Stimulated activated naive B cell treated with anti-CD40 and anti-IgM and Interleukin-4, amounts not matched to agents 10 μg/mL and 1 μg/mL and 100 μg/mL, for 72 hours (primary cell): ENCODE results near the gene TMED3.

Source experiments
- ATAC-seq, 2 donors: fragments of 150-1000 bp; cut with Tn5 transposase; replicated peaks; 2 replicates each; pipeline ENCODE4 v1.10.0; 2021; ENCODE audit warnings: moderate library complexity in 1 of 2
- DNase-seq: peaks from one replicate; pipeline ENCODE4 v3.0.0; 2021
- H3K27ac Mint-ChIP-seq: one replicate; pipeline ENCODE4 v1.8.0; 2022; ENCODE audit warnings: mild to moderate bottlenecking, mixed read lengths
- H3K27me3 Mint-ChIP-seq, 2 donors: one replicate each; pipeline ENCODE4 v1.8.0; 2022; ENCODE audit warnings: mixed read lengths in 2 of 2
- H3K36me3 Mint-ChIP-seq, 2 donors: one replicate each; pipeline ENCODE4 v1.8.0; 2022; ENCODE audit warnings: mixed read lengths in 2 of 2, mild to moderate bottlenecking in 1 of 2
- H3K4me1 Mint-ChIP-seq, 2 donors: one replicate each; pipeline ENCODE4 v1.8.0; 2022; ENCODE audit warnings: mixed read lengths in 2 of 2, mild to moderate bottlenecking in 1 of 2
- H3K4me3 Mint-ChIP-seq, 2 donors: one replicate each; pipeline ENCODE4 v1.8.0; 2022; ENCODE audit warnings: mild to moderate bottlenecking in 2 of 2, mixed read lengths in 2 of 2, moderate library complexity in 1 of 2
- H3K9me3 Mint-ChIP-seq, 2 donors: one replicate each; pipeline ENCODE4 v1.8.0; 2022; ENCODE audit warnings: mixed read lengths in 2 of 2, mild to moderate bottlenecking in 1 of 2

TMED3 gene

DNA sequence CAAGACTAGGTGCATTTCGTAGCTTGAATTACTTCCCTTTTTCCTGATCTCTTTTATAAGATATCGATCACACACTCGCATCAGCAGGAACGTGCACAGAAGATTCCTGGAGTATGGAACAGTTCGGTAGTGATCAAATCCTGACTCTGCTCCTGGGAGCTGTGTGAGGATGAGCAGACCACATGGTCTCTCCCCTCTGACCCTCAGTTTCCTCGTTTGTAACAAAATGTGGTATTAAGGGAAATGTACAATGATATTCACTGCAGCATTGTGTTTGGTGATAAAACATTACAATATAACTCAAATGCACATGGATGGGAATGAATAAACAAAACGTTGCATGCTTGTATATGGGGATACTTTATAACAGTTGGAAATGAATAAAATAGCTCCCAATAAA, 26.7 kb downstream of the TMED3 start:
- Mint-ChIP-seq H3K4me3 (no peak overlapping the region), H3K9me3 (no peaks in the 10 kb centered on the region), H3K4me1 (peaks cover 0 to 6% of the 10 kb centered on the region in 2 donors), H3K36me3 (peaks cover 9 to 12% of the 10 kb centered on the region in 2 donors), H3K27ac (no peak overlapping the region), H3K27me3 (no peaks in the 10 kb centered on the region)
- DNase-seq, result no peak
- ATAC-seq, result no peak

- Mint-ChIP-seq H3K27me3 (no peaks in the 10 kb centered on the region), H3K4me3 (no peak overlapping the region), H3K36me3 (peaks cover 7 to 12% of the 10 kb centered on the region in 2 donors), H3K27ac (no peak overlapping the region), H3K4me1 (peaks cover 0 to 4% of the 10 kb centered on the region in 2 donors), H3K9me3 (no peaks in the 10 kb centered on the region)
- no peak for ATAC-seq
- DNase-seq, result no peak
Observed at GRCh38 chr15:79339588-79340314, 28.8 kb downstream of the TMED3 start.

- Mint-ChIP-seq H3K4me3 (no peak overlapping the region), H3K9me3 (no peaks in the 10 kb centered on the region), H3K36me3 (peaks cover 7 to 14% of the 10 kb centered on the region in 2 donors), H3K4me1 (peaks cover 0 to 4% of the 10 kb centered on the region in 2 donors), H3K27ac (no peak overlapping the region), H3K27me3 (no peaks in the 10 kb centered on the region)
- ATAC-seq (no peak), DNase-seq (no peak)
Observed at GRCh38 chr15:79340315-79340602, 29.3 kb downstream of the TMED3 start.

GRCh38 chr15:79341396-79341795, 30.5 kb downstream of the TMED3 start:
- peaks cover 7 to 19% of the 10 kb centered on the region in 2 donors for H3K36me3 Mint-ChIP-seq
- no peak for ATAC-seq
- no peak overlapping the region for H3K4me3 Mint-ChIP-seq
- no peak overlapping the region for H3K27ac Mint-ChIP-seq
- H3K4me1 Mint-ChIP-seq, result peaks cover 0 to 4% of the 10 kb centered on the region in 2 donors
- H3K27me3 Mint-ChIP-seq, result no peaks in the 10 kb centered on the region
- DNase-seq, result no peak
- no peaks in the 10 kb centered on the region for H3K9me3 Mint-ChIP-seq

DNA sequence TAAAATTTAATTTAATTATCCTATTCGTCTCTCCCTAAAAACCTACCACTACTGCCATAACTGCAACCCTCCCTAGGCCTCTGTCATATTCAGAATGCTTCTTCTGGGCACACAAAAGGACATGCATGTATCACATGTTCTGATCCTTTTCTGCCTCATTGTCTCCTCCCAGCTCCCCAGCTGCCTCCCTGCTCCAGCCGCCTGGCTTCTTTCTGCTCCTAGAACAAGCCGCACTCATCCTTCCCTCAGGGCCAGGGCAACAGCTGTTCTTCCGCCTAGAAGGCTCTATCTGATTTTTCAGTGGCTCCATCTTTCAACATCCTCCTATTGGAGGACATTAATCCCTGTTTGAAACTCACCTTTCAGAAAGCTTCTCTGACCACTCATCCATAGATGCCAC, 38.6 kb downstream of the TMED3 start:
- Mint-ChIP-seq H3K36me3 (peaks cover 5 to 15% of the 10 kb centered on the region in 2 donors), H3K9me3 (no peaks in the 10 kb centered on the region), H3K27ac (no peak overlapping the region), H3K27me3 (no peaks in the 10 kb centered on the region), H3K4me1 (no peaks in the 10 kb centered on the region), H3K4me3 (no peak overlapping the region)
- no peak for DNase-seq
- no peak for ATAC-seq

GRCh38 chr15:79352206-79352605, 41.3 kb downstream of the TMED3 start:
- no peak for ATAC-seq
- Mint-ChIP-seq H3K9me3 (no peaks in the 10 kb centered on the region), H3K4me3 (no peak overlapping the region), H3K36me3 (peaks cover 7 to 12% of the 10 kb centered on the region in 2 donors), H3K27ac (no peak overlapping the region), H3K27me3 (no peaks in the 10 kb centered on the region), H3K4me1 (no peaks in the 10 kb centered on the region)
- no peak for DNase-seq

- ATAC-seq (no peak), DNase-seq (no peak)
- Mint-ChIP-seq H3K4me3 (no peak overlapping the region), H3K27ac (no peak overlapping the region), H3K4me1 (peaks cover 4 to 6% of the 10 kb centered on the region in 2 donors), H3K9me3 (peaks cover under 1 to 1% of the 10 kb centered on the region in 2 donors), H3K36me3 (peaks cover 17 to 28% of the 10 kb centered on the region in 2 donors), H3K27me3 (no peaks in the 10 kb centered on the region)
Observed at GRCh38 chr15:79357566-79357965, 46.7 kb downstream of the TMED3 start.

GRCh38 chr15:79358069-79358468, 47.2 kb downstream of the TMED3 start:
- Mint-ChIP-seq H3K36me3 (peaks cover 20 to 32% of the 10 kb centered on the region in 2 donors), H3K4me3 (no peak overlapping the region), H3K27me3 (no peaks in the 10 kb centered on the region), H3K27ac (no peak overlapping the region), H3K9me3 (peaks cover 3 to 4% of the 10 kb centered on the region in 2 donors), H3K4me1 (peaks cover 4 to 6% of the 10 kb centered on the region in 2 donors)
- DNase-seq (no peak), ATAC-seq (no peak)

GRCh38 chr15:79364571-79365240, 53.8 kb downstream of the TMED3 start:
- H3K9me3 Mint-ChIP-seq, result peaks cover 3 to 4% of the 10 kb centered on the region in 2 donors
- no peaks in the 10 kb centered on the region for H3K4me1 Mint-ChIP-seq
- DNase-seq (no peak), ATAC-seq (no peak)
- no peaks in the 10 kb centered on the region for H3K27me3 Mint-ChIP-seq
- peaks cover 13% of the 10 kb centered on the region in 2 donors for H3K36me3 Mint-ChIP-seq
- no peak overlapping the region for H3K4me3 Mint-ChIP-seq
- no peak overlapping the region for H3K27ac Mint-ChIP-seq

- H3K27ac Mint-ChIP-seq, result no peak overlapping the region
- H3K9me3 Mint-ChIP-seq, result peaks cover 3 to 4% of the 10 kb centered on the region in 2 donors
- no peak for DNase-seq
- no peak for ATAC-seq
- peaks cover 7 to 12% of the 10 kb centered on the region in 2 donors for H3K36me3 Mint-ChIP-seq
- peaks cover 0 to 2% of the 10 kb centered on the region in 2 donors for H3K4me1 Mint-ChIP-seq
- no peak overlapping the region for H3K4me3 Mint-ChIP-seq
- no peaks in the 10 kb centered on the region for H3K27me3 Mint-ChIP-seq
Observed at GRCh38 chr15:79365765-79366164, 54.9 kb downstream of the TMED3 start.

GRCh38 chr15:79366691-79367090, 55.8 kb downstream of the TMED3 start:
- Mint-ChIP-seq H3K4me3 (no peak overlapping the region), H3K27ac (no peak overlapping the region), H3K4me1 (peaks cover 0 to 2% of the 10 kb centered on the region in 2 donors), H3K9me3 (peaks cover 3 to 4% of the 10 kb centered on the region in 2 donors), H3K27me3 (no peaks in the 10 kb centered on the region), H3K36me3 (peaks cover 5 to 8% of the 10 kb centered on the region in 2 donors)
- ATAC-seq (no peak), DNase-seq (no peak)

DNA sequence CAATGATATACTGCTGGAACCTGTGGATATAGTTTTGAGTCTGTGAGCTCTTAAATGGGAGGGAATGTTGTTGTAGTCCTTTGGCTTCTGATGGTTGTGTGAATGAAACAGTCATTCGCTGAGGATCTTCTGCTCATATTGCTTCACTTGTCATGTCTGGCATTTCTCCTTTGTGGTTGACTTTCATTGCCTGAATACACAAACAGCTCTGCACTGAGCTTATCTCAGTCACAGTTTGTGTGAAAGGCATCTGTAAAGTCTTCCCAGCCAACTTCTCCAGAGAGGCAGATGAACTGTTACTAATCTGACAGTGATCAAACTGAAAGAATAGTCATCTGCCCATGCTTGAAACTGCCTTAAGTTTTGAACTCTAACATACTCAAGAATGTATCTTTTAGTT, 59.8 kb downstream of the TMED3 start:
- peaks cover 0 to 2% of the 10 kb centered on the region in 2 donors for H3K4me1 Mint-ChIP-seq
- H3K27ac Mint-ChIP-seq, result no peak overlapping the region
- DNase-seq, result no peak
- ATAC-seq, result no peak
- peaks cover 0 to 13% of the 10 kb centered on the region in 2 donors for H3K36me3 Mint-ChIP-seq
- no peaks in the 10 kb centered on the region for H3K9me3 Mint-ChIP-seq
- no peaks in the 10 kb centered on the region for H3K27me3 Mint-ChIP-seq
- H3K4me3 Mint-ChIP-seq, result no peak overlapping the region

- ATAC-seq (no peak), DNase-seq (no peak)
- H3K27ac Mint-ChIP-seq, result no peak overlapping the region
- H3K27me3 Mint-ChIP-seq, result no peaks in the 10 kb centered on the region
- H3K4me3 Mint-ChIP-seq, result no peak overlapping the region
- H3K9me3 Mint-ChIP-seq, result no peaks in the 10 kb centered on the region
- H3K4me1 Mint-ChIP-seq, result peaks cover 0 to 2% of the 10 kb centered on the region in 2 donors
- H3K36me3 Mint-ChIP-seq, result peaks cover 2 to 13% of the 10 kb centered on the region in 2 donors
Observed at GRCh38 chr15:79371591-79371990, 60.7 kb downstream of the TMED3 start.

DNA sequence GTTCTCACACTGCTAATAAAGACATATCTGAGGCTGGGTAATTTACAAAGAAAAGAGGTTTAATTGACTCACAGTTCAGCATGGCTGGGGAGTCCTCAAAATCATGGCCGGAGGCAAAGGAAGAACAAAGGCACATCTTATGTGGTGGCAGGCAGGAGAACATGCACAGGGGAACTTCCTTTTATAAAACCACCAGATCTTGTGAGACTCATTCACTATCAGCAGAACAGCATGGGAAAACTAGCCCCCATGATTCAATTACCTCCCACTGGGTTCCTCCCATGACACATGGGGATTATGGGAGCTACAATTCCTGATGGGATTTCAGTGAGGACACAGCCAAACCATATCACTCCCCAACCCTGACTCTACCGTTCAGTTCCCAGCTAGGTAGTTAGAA, 61.5 kb downstream of the TMED3 start:
- Mint-ChIP-seq H3K27me3 (no peaks in the 10 kb centered on the region), H3K9me3 (no peaks in the 10 kb centered on the region), H3K27ac (no peak overlapping the region), H3K4me1 (peaks cover 0 to 2% of the 10 kb centered on the region in 2 donors), H3K36me3 (peaks cover 2 to 19% of the 10 kb centered on the region in 2 donors), H3K4me3 (no peak overlapping the region)
- no peak for DNase-seq
- ATAC-seq, result no peak
